AML-193 (cell line): Measurements from ENCODE around the gene BCAS3.
A peak's percentile ranks its signal among the peaks of the same experiment; 100 is the strongest.

Experiments used
- DNase-seq, 2 experiments: peaks; one replicate each; lab custom pipeline; 2025; lab: John Stamatoyannopoulos, UW

Gene BCAS3

GRCh38 chr17:61202564-61202963, 524.9 kb downstream of the BCAS3 start:
- no peak for DNase-seq

GRCh38 chr17:61203671-61204131, 526.0 kb downstream of the BCAS3 start:
- DNase-seq, result no peak

GRCh38 chr17:61204456-61204855, 526.8 kb downstream of the BCAS3 start:
- no peak for DNase-seq

GRCh38 chr17:61205401-61205800, 527.8 kb downstream of the BCAS3 start:
- no peak for DNase-seq

GRCh38 chr17:61205931-61206330, 528.3 kb downstream of the BCAS3 start:
- no peak for DNase-seq

- no peak for DNase-seq
These were observed 529.3 kb downstream of the BCAS3 start for GRCh38 chr17:61206922-61207321.

- no peak for DNase-seq
These were observed 530.9 kb downstream of the BCAS3 start for GRCh38 chr17:61208301-61209105.

- no peak for DNase-seq
These were observed 531.4 kb downstream of the BCAS3 start for GRCh38 chr17:61209106-61209439.

GRCh38 chr17:61209525-61209924, 531.9 kb downstream of the BCAS3 start:
- no peak for DNase-seq

- DNase-seq, result no peak
These were observed 533.6 kb downstream of the BCAS3 start for GRCh38 chr17:61211236-61211635.

- no peak for DNase-seq
These were observed 535.0 kb downstream of the BCAS3 start for GRCh38 chr17:61212655-61213054.

- DNase-seq, result no peak
These were observed 537.1 kb downstream of the BCAS3 start for GRCh38 chr17:61214753-61215152.

GRCh38 chr17:61216066-61216465, 538.4 kb downstream of the BCAS3 start:
- DNase-seq, result no peak

- no peak for DNase-seq
These were observed 540.3 kb downstream of the BCAS3 start for GRCh38 chr17:61217878-61218437.

- peak; percentile 67 for DNase-seq
These were observed 540.8 kb downstream of the BCAS3 start for GRCh38 chr17:61218438-61218837.

- DNase-seq, result no peak
These were observed 541.8 kb downstream of the BCAS3 start for GRCh38 chr17:61219460-61219859.

GRCh38 chr17:61221181-61221580, 543.5 kb downstream of the BCAS3 start:
- DNase-seq, result peak; percentile 23 to 44

- peak; percentile 18 to 28 for DNase-seq
These were observed 544.2 kb downstream of the BCAS3 start for GRCh38 chr17:61221597-61222471.

- no peak for DNase-seq
These were observed 546.1 kb downstream of the BCAS3 start for GRCh38 chr17:61223725-61224124.

- DNase-seq, result no peak
These were observed 547.7 kb downstream of the BCAS3 start for GRCh38 chr17:61225178-61225882.

GRCh38 chr17:61227866-61228265, 550.2 kb downstream of the BCAS3 start:
- no peak for DNase-seq

- DNase-seq, result no peak
These were observed 552.8 kb downstream of the BCAS3 start for GRCh38 chr17:61230461-61230860.
